ENCODE results near the gene PAM. TPM values are rescaled to one million over a fixed set of nuclear protein-coding genes. Genes with fewer than 3 reads are reported as not detected.

Gene PAM
- total and polyA plus RNA-seq, 2 of the 13 experiments (the other 11 are each of a cell fraction or from before 2014, with no cell fraction given), result 20.2 to 79.1 TPM

GRCh38 chr5:103010168-103010567, 255.1 kb downstream of the PAM start:
- WGBS (ENCODE audit: low lambda C conversion rate), result 77% methylated on average over 2 of the region's 2 CpGs
- FAIRE-seq, result no peak
- no peak for ATAC-seq
- TF ChIP-seq ZNF331 (CRISPR knock-in tag; IDR thresholded peaks at IDR 0.05) (no peak), ZFP1 (CRISPR knock-in tag; IDR thresholded peaks at IDR 0.05) (no peak), ZNF318 (CRISPR knock-in tag; IDR thresholded peaks at IDR 0.05) (no peak), CERS6 (CRISPR knock-in tag; IDR thresholded peaks at IDR 0.05) (no peak), CHD4 (IDR thresholded peaks at IDR 0.05; ENCODE audit: borderline replicate concordance, low read length) (no peak), CSRNP2 (CRISPR knock-in tag; conservative IDR thresholded peaks at IDR 0.05; ENCODE audit: low read depth) (no peak), GMEB1 (CRISPR knock-in tag; IDR thresholded peaks at IDR 0.05; ENCODE audit: borderline replicate concordance) (no peak), POLR2A (IDR thresholded peaks at IDR 0.05; ENCODE audit: insufficient read depth in 1 of 2, low read depth in 2 of 2, low read length in 2 of 2) (no peak), IRF2 (CRISPR knock-in tag; IDR thresholded peaks at IDR 0.05) (no peak), ZNF281 (CRISPR knock-in tag; IDR thresholded peaks at IDR 0.05; ENCODE audit: borderline replicate concordance) (no peak)

More at GRCh38 chr5:103010168-103010567, 255.1 kb downstream of the PAM start:
- H2AFZ ChIP-seq (ENCODE audit: low read length), result no peak overlapping the region
- H3K9me3 ChIP-seq (ENCODE audit: low read length), result no peaks in the 10 kb centered on the region
- POLR2A ChIA-PET, result no interaction called here
- no peaks in the 10 kb centered on the region for H3K4me1 ChIP-seq (ENCODE audit: insufficient read depth, low read length)
- no peaks in the 10 kb centered on the region for H4K20me1 ChIP-seq (ENCODE audit: insufficient read depth, low read length)
- no peaks in the 10 kb centered on the region for H3K36me3 ChIP-seq (replicated peaks in 1 of 2; ENCODE audit: control insufficient read depth in 1 of 2, insufficient read depth in 2 of 2, low read length in 2 of 2)
- H3K27me3 ChIP-seq (ENCODE audit: control insufficient read depth in 1 of 2, insufficient read depth in 2 of 2, low read length in 2 of 2), result no peaks in the 10 kb centered on the region
- no peak for DNase-seq (ENCODE audit: low spot score)
- BruUV-seq (replicated peaks), result no TSS peak
- CTCF ChIA-PET (ENCODE audit: low intra/inter-chr PET ratio, low total read pairs), result no interaction called here
- no peak overlapping the region for H3K27ac ChIP-seq (ENCODE audit: extremely low read length, insufficient read depth, low read length)
- intact Hi-C loops (cut with micrococcal nuclease; ENCODE audit: unreplicated experiment), result no loop called here
- H3K4me3 ChIP-seq (replicated peaks in 1 of 3; ENCODE audit: insufficient read depth in 1 of 3, low read depth in 2 of 3, low read length in 3 of 3), result no peak overlapping the region
- H3K9ac ChIP-seq (ENCODE audit: insufficient read depth, low read depth, low read length), result no peak overlapping the region
- no peak overlapping the region for H3K4me2 ChIP-seq (ENCODE audit: low read depth, low read length)
- H3K79me2 ChIP-seq (ENCODE audit: insufficient read depth, low read length), result no peaks in the 10 kb centered on the region
- in situ Hi-C loops (cut with HindIII; ENCODE audit: extremely low pct_ligation_motif_present, low pct_unique_long_range_greater_than_20kb), result no loop called here
